ENCODE results near the gene SLC35G6.

GRCh38 chr17:7477392-7478275 lies 3.6 kb upstream of the SLC35G6 start:
- TF ChIP-seq POLR2AphosphoS5 (IDR thresholded peaks at IDR 0.05; ENCODE audit: low read depth, low read length) (no peak), POLR2A (IDR thresholded peaks at IDR 0.05; ENCODE audit: low read depth, low read length) (no peak), PAX5 (IDR thresholded peaks at IDR 0.05; ENCODE audit: insufficient read depth, low read length, severe bottlenecking) (no peak), TAF1 (IDR thresholded peaks at IDR 0.05; ENCODE audit: low read depth, low read length) (no peak)
